Ascending aorta (tissue), 2 donors: ENCODE measurements around the gene SLC18B1. TPM values are rescaled to one million over a fixed set of nuclear protein-coding genes. Genes with fewer than 3 reads are reported as not detected.

Experiments
- DNase-seq, 2 donors: peaks; one replicate each; pipeline ENCODE4 v3.0.0-alpha.2; 2019; ENCODE audit warnings: low spot score in 2 of 2
- H3K27ac ChIP-seq, 2 donors: fragments of 200-600 bp; sonication (generic); one replicate each; pipeline ENCODE4 v1.5.1; 2016 to 2017; ENCODE audit warnings: mild to moderate bottlenecking in 1 of 2
- H3K27me3 ChIP-seq: fragments of 200-600 bp; sonication (generic); one replicate; pipeline ENCODE4 v1.5.1; 2017
- H3K36me3 ChIP-seq, 2 donors: fragments of 200-600 bp; sonication (generic); one replicate each; pipeline ENCODE4 v1.5.1; 2016
- H3K4me1 ChIP-seq, 2 donors: fragments of 200-600 bp; sonication (generic); one replicate each; pipeline ENCODE4 v1.5.1; 2016 to 2017; ENCODE audit warnings: mild to moderate bottlenecking in 1 of 2
- H3K4me3 ChIP-seq, 2 donors: fragments of 200-600 bp; sonication (generic); one replicate each; pipeline ENCODE4 v1.5.1; 2016 to 2017; ENCODE audit warnings: mild to moderate bottlenecking in 1 of 2
- H3K9me3 ChIP-seq, 2 donors: fragments of 200-600 bp; sonication (generic); one replicate each; pipeline ENCODE4 v1.5.1; 2016
- CTCF ChIP-seq, 3 experiments: fragments of 200-600 bp in 2 of 3; fragments of 450-650 bp in 1 of 3; sonication (generic) in 2 of 3; IDR thresholded peaks; one replicate each; pipeline ENCODE4 v1.5.1; 2016 to 2019; ENCODE audit warnings: antibody characterized with exemption in 3 of 3, mild to moderate bottlenecking in 1 of 3, moderate library complexity in 1 of 3
- intact Hi-C: fragments of 100-400 bp; cut with DNase I; formaldehyde crosslinking; loops from one replicate; pipeline ENCODE4 v1.15.1; 2023
- total RNA-seq: library from RNA; depleted of rRNA; stranded (reverse); fragments of >200 nt; gene quantifications from one replicate; pipeline ENCODE4 v1.1.0, GENCODE V29; 2016

Gene SLC18B1
- total RNA-seq, result 1.7 TPM

GRCh38 chr6:132797951-132798868, at the start of gene SLC18B1:
Gene SLC18B1 (minus strand): TSS chr6:132798637. CDS start chr6:132798456, 181 bp downstream.
- peak within 1 kb of the TSS; percentile 4 to 22 for H3K27ac ChIP-seq
- H3K27me3 ChIP-seq, result no peaks in the 10 kb centered on the region
- intact Hi-C loops, result loop anchor here (5.0 kb wide), 1 partner anchor 271 kb away; no protein-coding TSS in a partner anchor

GRCh38 chr6:132843316-132844035, 45.0 kb upstream of the SLC18B1 start:
- H3K36me3 ChIP-seq, result no peaks in the 10 kb centered on the region
- no peaks in the 10 kb centered on the region for H3K4me1 ChIP-seq
- no peak for TF ChIP-seq CTCF (IDR thresholded peaks at IDR 0.05)
- DNase-seq, result no peak
- H3K27me3 ChIP-seq, result no peaks in the 10 kb centered on the region
- H3K27ac ChIP-seq, result no peak overlapping the region
- H3K9me3 ChIP-seq, result no peaks in the 10 kb centered on the region
- no peak overlapping the region for H3K4me3 ChIP-seq
- intact Hi-C loops, result no loop called here

More at GRCh38 chr6:132797951-132798868, at the start of gene SLC18B1:
- no peaks in the 10 kb centered on the region for H3K36me3 ChIP-seq
- H3K4me1 ChIP-seq, result no peaks in the 10 kb centered on the region
- H3K9me3 ChIP-seq, result no peaks in the 10 kb centered on the region
- no peak for TF ChIP-seq CTCF (IDR thresholded peaks at IDR 0.05)
- peak within 1 kb of the TSS in 1 of 2 donors; percentile 54 for H3K4me3 ChIP-seq
- DNase-seq, result peak in 1 of 2 donors; percentile 71

- Histone ChIP-seq H3K4me1 (no peaks in the 10 kb centered on the region), H3K27ac (no peak overlapping the region), H3K4me3 (no peak overlapping the region), H3K36me3 (no peaks in the 10 kb centered on the region), H3K27me3 (no peaks in the 10 kb centered on the region), H3K9me3 (no peaks in the 10 kb centered on the region)
- no peak for DNase-seq
- TF ChIP-seq CTCF (IDR thresholded peaks at IDR 0.05), result no peak
- intact Hi-C loops, result no loop called here
These were observed 43.5 kb upstream of the SLC18B1 start for GRCh38 chr6:132841966-132842365.

GRCh38 chr6:132832891-132833290, 34.5 kb upstream of the SLC18B1 start:
- Histone ChIP-seq H3K4me3 (no peak overlapping the region), H3K9me3 (no peaks in the 10 kb centered on the region), H3K36me3 (no peaks in the 10 kb centered on the region), H3K4me1 (no peaks in the 10 kb centered on the region), H3K27ac (no peak overlapping the region), H3K27me3 (no peaks in the 10 kb centered on the region)
- DNase-seq, result no peak
- no peak for TF ChIP-seq CTCF (IDR thresholded peaks at IDR 0.05)
- intact Hi-C loops, result no loop called here

GRCh38 chr6:132830334-132830751, 31.9 kb upstream of the SLC18B1 start:
- no peak for DNase-seq
- H3K27me3 ChIP-seq, result no peaks in the 10 kb centered on the region
- H3K4me3 ChIP-seq, result no peak overlapping the region
- intact Hi-C loops, result loop anchor here (2.0 kb wide), 1 partner anchor 722 kb away; no protein-coding TSS in a partner anchor
- no peaks in the 10 kb centered on the region for H3K4me1 ChIP-seq
- no peaks in the 10 kb centered on the region for H3K36me3 ChIP-seq
- peak in 1 of 3 experiments; percentile 33 for TF ChIP-seq CTCF (IDR thresholded peaks at IDR 0.05)
- no peak overlapping the region for H3K27ac ChIP-seq
- H3K9me3 ChIP-seq, result no peaks in the 10 kb centered on the region
